ENCODE measurements around the gene E2F2. TPM values are rescaled to one million over a fixed set of nuclear protein-coding genes. Genes with fewer than 3 reads are reported as not detected.

Gene E2F2
- total and polyA plus RNA-seq, 7 donors: 0.03 to 0.32 (median 0.06) TPM; not detected in 2

DNA sequence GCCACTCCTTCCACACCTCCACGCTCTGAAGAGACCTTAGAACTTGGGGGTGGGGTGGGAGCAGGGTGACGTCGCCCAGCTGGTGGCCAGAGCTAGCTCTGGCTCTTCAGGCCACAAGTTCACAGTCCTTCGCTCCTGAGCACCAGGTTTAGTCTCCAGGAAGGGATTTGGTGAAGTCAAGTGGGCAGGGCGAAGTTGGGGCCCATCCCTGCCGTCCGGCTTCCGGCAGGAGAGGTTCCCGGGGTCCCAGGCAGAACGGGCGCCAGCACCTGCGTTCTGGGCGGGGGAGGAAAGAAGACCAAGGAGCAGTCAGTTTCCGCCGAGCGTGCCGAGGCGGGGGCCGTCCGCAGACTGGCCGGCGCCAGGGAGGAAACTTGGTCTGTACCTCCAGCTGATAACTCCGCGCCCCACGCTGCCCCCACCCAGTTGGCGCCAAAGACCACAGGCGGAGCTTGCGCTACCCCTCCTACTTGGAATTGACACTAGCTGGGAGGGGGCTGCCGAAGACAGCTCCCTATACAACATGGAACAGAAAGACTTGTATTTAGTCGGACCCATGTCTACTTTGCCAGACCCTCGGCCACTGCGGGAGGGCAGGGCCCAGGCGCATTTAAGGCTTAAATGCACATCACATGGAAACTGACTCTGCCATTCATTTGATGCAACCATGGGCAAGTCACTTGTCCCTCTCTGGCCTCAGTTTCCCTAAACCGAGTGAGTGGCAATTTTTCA is 27.3 kb upstream of the E2F2 start:
- Histone ChIP-seq H3K4me1 (peaks cover 46% of the 10 kb centered on the region), H3K36me3 (ENCODE audit: insufficient read depth in 1 of 2, low read depth in 1 of 2) (peaks cover 0 to 9% of the 10 kb centered on the region in 2 donors), H3K4me3 (peak overlapping the region; percentile 74), H3K9me3 (no peaks in the 10 kb centered on the region), H3K27me3 (ENCODE audit: insufficient read depth in 3 of 3, low read length in 2 of 3) (no peaks in the 10 kb centered on the region), H3K27ac (peak overlapping the region; percentile 79)
- DNase-seq (peak; percentile 66 to 75), ATAC-seq (no peak)
- WGBS, 3 donors: 16 to 27% (median 19%) methylated on average over 25 to 34 of the region's 34 CpGs
- no peak for TF ChIP-seq CTCF (IDR thresholded peaks at IDR 0.05)
- intact Hi-C loops (cut with DNase I): no loop called here

GRCh38 chr1:23557471-23558124 is 26.6 kb upstream of the E2F2 start:
- ATAC-seq: no peak

GRCh38 chr1:23556635-23557470 is 25.8 kb upstream of the E2F2 start:
- H3K27me3 ChIP-seq (ENCODE audit: insufficient read depth in 3 of 3, low read length in 2 of 3): no peaks in the 10 kb centered on the region
- DNase-seq: no peak
- no peak for TF ChIP-seq CTCF (IDR thresholded peaks at IDR 0.05)
- H3K9me3 ChIP-seq: no peaks in the 10 kb centered on the region
- H3K27ac ChIP-seq: peak overlapping the region; percentile 79
- H3K4me3 ChIP-seq: peak overlapping the region; percentile 74
- intact Hi-C loops (cut with DNase I): no loop called here
- H3K4me1 ChIP-seq: peaks cover 34% of the 10 kb centered on the region
- peak in 1 of 4 donors; percentile 3 for ATAC-seq
- peaks cover 0 to 9% of the 10 kb centered on the region in 2 donors for H3K36me3 ChIP-seq (ENCODE audit: insufficient read depth in 1 of 2, low read depth in 1 of 2)
- WGBS, 3 donors: 73 to 83% (median 83%) methylated on average over 4 of the region's 4 CpGs

More at GRCh38 chr1:23557471-23558124, 26.6 kb upstream of the E2F2 start:
- intact Hi-C loops (cut with DNase I): no loop called here
- WGBS, 3 donors: 51 to 59% (median 58%) methylated on average over 8 of the region's 8 CpGs
- Histone ChIP-seq H3K4me3 (peak overlapping the region; percentile 74), H3K9me3 (no peaks in the 10 kb centered on the region), H3K27ac (peak overlapping the region; percentile 79), H3K36me3 (ENCODE audit: insufficient read depth in 1 of 2, low read depth in 1 of 2) (peaks cover 0 to 9% of the 10 kb centered on the region in 2 donors), H3K4me1 (peaks cover 39% of the 10 kb centered on the region), H3K27me3 (ENCODE audit: insufficient read depth in 3 of 3, low read length in 2 of 3) (no peaks in the 10 kb centered on the region)
- no peak for TF ChIP-seq CTCF (IDR thresholded peaks at IDR 0.05)
- DNase-seq: no peak

GRCh38 chr1:23555986-23556634 is 25.1 kb upstream of the E2F2 start:
- Histone ChIP-seq H3K36me3 (ENCODE audit: insufficient read depth in 1 of 2, low read depth in 1 of 2) (peaks cover 0 to 9% of the 10 kb centered on the region in 2 donors), H3K4me3 (peak overlapping the region; percentile 74), H3K27me3 (ENCODE audit: insufficient read depth in 3 of 3, low read length in 2 of 3) (no peaks in the 10 kb centered on the region), H3K9me3 (no peaks in the 10 kb centered on the region), H3K4me1 (peaks cover 26% of the 10 kb centered on the region), H3K27ac (peak overlapping the region; percentile 79)
- no peak for TF ChIP-seq CTCF (IDR thresholded peaks at IDR 0.05)
- DNase-seq (peak in 1 of 2 donors; percentile 37), ATAC-seq (peak in 3 of 4 donors; percentile 11 to 29 (median 23))
- intact Hi-C loops (cut with DNase I): no loop called here
- WGBS, 3 donors: 40 to 50% (median 50%) methylated on average over 9 of the region's 9 CpGs
